A549 (cell line): ENCODE data around the gene TMEM164. TPM values are rescaled to one million over a fixed set of nuclear protein-coding genes. Genes with fewer than 3 reads are reported as not detected.

ENCODE experiments used
- ATAC-seq, 2 experiments: fragments of 200-7000 bp in 1 of 2; fragments of >200 bp in 1 of 2; cut with Nextera tagmentation in 1 of 2; cut with Tn5 transposase in 1 of 2; 3 replicates each; pipeline versions ENCODE4 v1.8.0 to v1.9.1; 2018 to 2020; ENCODE audit warnings: mild to moderate bottlenecking in 1 of 2, moderate library complexity in 1 of 2
- CTCF ChIA-PET: fragments of 300-600 bp; sonication (Branson Sonifier 250); formaldehyde crosslinking; extraction: SDS; loops from one replicate; lab custom pipeline; 2021; ENCODE audit warnings: antibody characterized with exemption, inconsistent platforms; lab: Yijun Ruan, JAX
- POLR2A ChIA-PET: fragments of 350-600 bp; formaldehyde crosslinking; extraction: SDS; loops from one replicate; lab custom pipeline; 2021; ENCODE audit warnings: antibody characterized with exemption, inconsistent platforms; lab: Yijun Ruan, JAX
- DNase-seq, 2 experiments: peaks; one replicate each; pipeline versions ENCODE4 v3.0.0 to v3.0.0-alpha.2; 2011 to 2016; ENCODE audit warnings: low read depth in 1 of 2, low spot score in 1 of 2
- FAIRE-seq: peaks from 2 replicates; lab custom pipeline; 2011; peaks lifted over from hg19 to GRCh38; lab: Jason Lieb, UNC
- H3K27ac ChIP-seq, 2 experiments: fragments of >200 bp; sonication (Bioruptor Twin); formaldehyde crosslinking; 3 replicates each; pipeline ENCODE4 v1.5.1; 2016 to 2017
- H3K4me1 ChIP-seq: fragments of >200 bp; sonication (Bioruptor Twin); formaldehyde crosslinking; 3 replicates; pipeline ENCODE4 v1.6.1; 2016
- H3K4me2 ChIP-seq: fragments of >200 bp; sonication (Bioruptor Twin); formaldehyde crosslinking; 3 replicates; pipeline ENCODE4 v1.6.1; 2016
- H3K4me3 ChIP-seq: fragments of >200 bp; sonication (Bioruptor Twin); formaldehyde crosslinking; 3 replicates; pipeline ENCODE4 v1.5.1; 2016
- H3K9me3 ChIP-seq: fragments of >200 bp; sonication (Bioruptor Twin); formaldehyde crosslinking; 3 replicates; pipeline ENCODE4 v1.6.1; 2016
- ATOH8 ChIP-seq: fragments of 250-450 bp; sonication (Bioruptor Pico); IDR thresholded peaks from 2 replicates; pipeline ENCODE4 v1.5.0; 2020; ENCODE audit warnings: low read depth, mild to moderate bottlenecking, moderate library complexity
- BCL3 ChIP-seq: fragments of >200 bp; sonication (Bioruptor Twin); formaldehyde crosslinking; IDR thresholded peaks from 3 replicates; pipeline ENCODE4 v1.6.1; 2016
- BHLHE40 ChIP-seq: IDR thresholded peaks from 2 replicates; pipeline ENCODE4 v1.6.1; 2012; ENCODE audit warnings: low read depth, low read length, inconsistent platforms
- CBX8 ChIP-seq: fragments of 200-600 bp; sonication (generic); IDR thresholded peaks from 2 replicates; pipeline ENCODE4 v1.6.1; 2016
- CEBPB ChIP-seq, 2 experiments: fragments of >200 bp in 1 of 2; sonication (Bioruptor Twin) in 1 of 2; formaldehyde crosslinking in 1 of 2; IDR thresholded peaks; 2 replicates each; pipeline ENCODE4 v1.6.1; 2012 to 2016
- ELK1 ChIP-seq: fragments of 150-350 bp; IDR thresholded peaks from 2 replicates; pipeline ENCODE4 v1.6.1; 2014; ENCODE audit warnings: low read depth, mild to moderate bottlenecking, low read length
- EP300 ChIP-seq, 2 experiments: fragments of >200 bp; sonication (Bioruptor Twin); formaldehyde crosslinking; IDR thresholded peaks; 2 replicates in 1 of 2; 3 replicates in 1 of 2; pipeline ENCODE4 v1.6.1; 2016 to 2017
- ESRRA ChIP-seq: fragments of 150-350 bp; IDR thresholded peaks from 2 replicates; pipeline ENCODE4 v1.6.1; 2014; ENCODE audit warnings: mild to moderate bottlenecking, low read length, borderline replicate concordance
- FOSL2 ChIP-seq, 2 experiments: fragments of 450-650 bp in 1 of 2; fragments of >200 bp in 1 of 2; sonication (Bioruptor Twin) in 1 of 2; formaldehyde crosslinking; IDR thresholded peaks; 2 replicates each; pipeline versions ENCODE4 v1.5.0 to v1.6.1; 2016 to 2020; ENCODE audit warnings: mild to moderate bottlenecking in 1 of 2, moderate library complexity in 1 of 2
- HOXB13 ChIP-seq: fragments of 250-450 bp; sonication (Bioruptor Pico); IDR thresholded peaks from 2 replicates; pipeline ENCODE4 v1.5.0; 2020; ENCODE audit warnings: low read depth, mild to moderate bottlenecking, moderate library complexity
- HOXB5 ChIP-seq: fragments of 250-450 bp; sonication (Bioruptor Pico); IDR thresholded peaks from 2 replicates; pipeline ENCODE4 v1.5.0; 2020; ENCODE audit warnings: mild to moderate bottlenecking, moderate library complexity
- KDM5A ChIP-seq: fragments of 200-600 bp; sonication (generic); IDR thresholded peaks from 2 replicates; pipeline ENCODE4 v1.6.1; 2016; ENCODE audit warnings: antibody characterized with exemption, mild to moderate bottlenecking
- MAFK ChIP-seq: fragments of 450-650 bp; IDR thresholded peaks from 2 replicates; pipeline ENCODE4 v1.6.1; 2014; ENCODE audit not compliant: partially characterized antibody
- NFE2L2 ChIP-seq: fragments of 150-350 bp; conservative IDR thresholded peaks from 2 replicates; pipeline ENCODE4 v1.6.1; 2014; ENCODE audit warnings: low read length
- NPAS2 ChIP-seq: fragments of 250-450 bp; sonication (Bioruptor Pico); IDR thresholded peaks from 2 replicates; pipeline ENCODE4 v1.8.0; 2022; ENCODE audit warnings: mild to moderate bottlenecking, moderate library complexity, borderline replicate concordance
- PHF8 ChIP-seq: fragments of 200-600 bp; sonication (generic); IDR thresholded peaks from 2 replicates; pipeline ENCODE4 v1.6.1; 2016; ENCODE audit warnings: low read depth, mild to moderate bottlenecking, antibody characterized with exemption, moderate library complexity, borderline replicate concordance
- POLR2A ChIP-seq: IDR thresholded peaks from 2 replicates; pipeline ENCODE4 v1.6.1; 2012; ENCODE audit warnings: mild to moderate bottlenecking, low read length
- RFX5 ChIP-seq: fragments of 450-650 bp; IDR thresholded peaks from 2 replicates; pipeline ENCODE4 v1.7.1; 2014; ENCODE audit warnings: antibody characterized with exemption, mild to moderate bottlenecking, moderate library complexity
- SMC3 ChIP-seq: fragments of >200 bp; sonication (Bioruptor Twin); formaldehyde crosslinking; IDR thresholded peaks from 3 replicates; pipeline ENCODE4 v1.6.1; 2018; ENCODE audit warnings: inconsistent platforms
- SREBF2 ChIP-seq: fragments of 450-650 bp; IDR thresholded peaks from 2 replicates; pipeline ENCODE4 v1.6.1; 2014; ENCODE audit warnings: mild to moderate bottlenecking, moderate library complexity
- TFCP2L1 ChIP-seq: fragments of 250-450 bp; sonication (Bioruptor Pico); IDR thresholded peaks from 2 replicates; pipeline ENCODE4 v1.5.0; 2021; ENCODE audit warnings: mild to moderate bottlenecking
- TP53 ChIP-seq: fragments of 250-450 bp; sonication (Bioruptor Pico); IDR thresholded peaks from 2 replicates; pipeline ENCODE4 v1.5.0; 2021; ENCODE audit warnings: mild to moderate bottlenecking, moderate library complexity
- ZFP36 ChIP-seq: fragments of 450-650 bp; IDR thresholded peaks from 2 replicates; pipeline ENCODE4 v1.6.1; 2014; ENCODE audit warnings: borderline replicate concordance; ENCODE audit not compliant: partially characterized antibody
- WGBS: methylation state at CpG from one replicate; pipeline ENCODE4 v1.1.6; 2017; ENCODE audit errors: missing lambda C conversion rate; 5-methylcytosine and 5-hydroxymethylcytosine counted together
- polyA plus RNA-seq, 4 experiments: library from polyadenylated mRNA; depleted of rRNA in 3 of 4; stranded (reverse); fragments of >200 nt; fragmentation: RNase III in 1 of 4; extraction: RNeasy Plus Mini Kit Qiagen cat#74134 plus additional on column Dnase treatment in 1 of 4; gene quantifications; 2 replicates in 3 of 4; 3 replicates in 1 of 4; pipeline ENCODE4 v1.2.3, GENCODE V29; 2011 to 2017
- TF ChIP-seq, protein P1 (sequence below): fragments of 250-450 bp; sonication (Bioruptor Pico); IDR thresholded peaks from 2 replicates; pipeline ENCODE4 v1.5.0; 2021; ENCODE audit warnings: mild to moderate bottlenecking, moderate library complexity, borderline replicate concordance

TMEM164 gene
- polyA plus RNA-seq, 2 of the 4 experiments (the other 2 are of a cell fraction): 32.0 to 43.7 TPM

DNA sequence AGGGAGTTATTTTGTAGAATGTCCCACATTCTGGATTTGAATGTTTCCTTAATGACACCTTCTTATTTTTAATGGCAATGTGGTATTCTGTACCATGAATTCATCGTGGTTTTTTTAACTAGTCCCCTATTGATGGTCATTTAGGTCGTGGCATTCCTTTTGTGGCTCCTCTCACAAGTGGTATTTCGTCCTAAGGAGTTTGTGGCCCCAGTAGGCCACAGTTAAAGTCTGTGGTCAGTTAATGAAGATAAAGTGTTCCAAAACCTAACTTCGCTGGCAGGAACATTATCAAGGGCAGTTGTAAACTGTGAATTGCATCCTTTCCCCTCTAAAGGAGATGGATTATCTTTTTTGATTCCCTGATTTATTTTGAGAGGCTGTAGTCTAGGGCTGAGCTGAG lies 133.2 kb downstream of the TMEM164 start:
- ATAC-seq (no peak), DNase-seq (no peak), FAIRE-seq (no peak)
- WGBS: 87% methylated on average over 4 of the region's 4 CpGs
- H3K4me3 ChIP-seq: no peak overlapping the region
- no peaks in the 10 kb centered on the region for H3K9me3 ChIP-seq
- no peak overlapping the region for H3K4me2 ChIP-seq
- TF ChIP-seq PHF8 (no peak), CBX8 (no peak), TFCP2L1 (no peak), POLR2A (no peak), HOXB13 (CRISPR knock-in tag) (no peak), NFE2L2 (no peak), ATOH8 (no peak)
- peak overlapping the region; percentile 37 to 43; a peak in 3 of 6 replicates for H3K27ac ChIP-seq
- ChIA-PET POLR2A (no interaction called here), CTCF (interaction anchor here (1.0 to 3.7 kb wide), 2 partner anchors 10 to 225 kb away, joined by 3 to 23 read pairs; no protein-coding TSS in a partner anchor)
- H3K4me1 ChIP-seq: peaks cover 18% of the 10 kb centered on the region

DNA sequence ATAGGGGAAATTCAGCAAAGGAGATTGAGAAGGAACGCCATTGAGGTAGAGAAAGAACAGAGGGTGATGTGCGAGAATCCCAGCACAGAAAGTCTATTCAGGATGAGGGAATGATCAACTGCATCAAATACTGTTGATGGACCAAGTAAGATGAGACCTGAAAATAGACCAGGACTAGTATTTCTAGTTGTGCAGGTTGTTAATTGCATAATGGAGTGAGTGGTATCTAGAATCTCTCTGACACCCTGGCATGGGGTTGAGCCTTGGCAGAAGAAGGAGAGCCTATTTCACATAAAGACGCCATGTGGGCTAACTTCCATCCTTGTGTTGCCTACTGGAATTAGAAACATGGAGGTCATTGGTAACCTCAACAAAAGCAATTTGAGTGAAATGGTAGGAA lies 135.6 kb downstream of the TMEM164 start:
- H3K4me2 ChIP-seq: no peak overlapping the region
- 91% methylated on average over 3 of the region's 3 CpGs for WGBS
- POLR2A ChIA-PET: no interaction called here
- H3K9me3 ChIP-seq: no peaks in the 10 kb centered on the region
- TF ChIP-seq TP53 (no peak), ATOH8 (no peak), BHLHE40 (no peak), POLR2A (no peak), HOXB13 (CRISPR knock-in tag) (no peak), PHF8 (no peak), MAFK (no peak), FOSL2 (IDR thresholded peaks at IDR 0.05) (no peak), FOSL2 (CRISPR knock-in tag; IDR thresholded peaks at IDR 0.05) (no peak), SREBF2 (no peak), HOXB5 (no peak), KDM5A (no peak), EP300 (IDR thresholded peaks at IDR 0.05) (no peak)
- TF ChIP-seq, protein P1, sequence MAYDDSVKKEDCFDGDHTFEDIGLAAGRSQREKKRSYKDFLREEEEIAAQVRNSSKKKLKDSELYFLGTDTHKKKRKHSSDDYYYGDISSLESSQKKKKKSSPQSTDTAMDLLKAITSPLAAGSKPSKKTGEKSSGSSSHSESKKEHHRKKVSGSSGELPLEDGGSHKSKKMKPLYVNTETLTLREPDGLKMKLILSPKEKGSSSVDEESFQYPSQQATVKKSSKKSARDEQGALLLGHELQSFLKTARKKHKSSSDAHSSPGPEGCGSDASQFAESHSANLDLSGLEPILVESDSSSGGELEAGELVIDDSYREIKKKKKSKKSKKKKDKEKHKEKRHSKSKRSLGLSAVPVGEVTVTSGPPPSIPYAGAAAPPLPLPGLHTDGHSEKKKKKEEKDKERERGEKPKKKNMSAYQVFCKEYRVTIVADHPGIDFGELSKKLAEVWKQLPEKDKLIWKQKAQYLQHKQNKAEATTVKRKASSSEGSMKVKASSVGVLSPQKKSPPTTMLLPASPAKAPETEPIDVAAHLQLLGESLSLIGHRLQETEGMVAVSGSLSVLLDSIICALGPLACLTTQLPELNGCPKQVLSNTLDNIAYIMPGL: no peak
- TF ChIP-seq, all 56 proteins: peak for 0
- Histone ChIP-seq H3K4me1 (peaks cover 10% of the 10 kb centered on the region; the same call in 2 of the 3 replicates), H3K4me3 (no peak overlapping the region), H3K27ac (no peak overlapping the region)
- CTCF ChIA-PET: interaction anchor here (3.7 kb wide), 1 partner anchor 8 kb away, joined by 23 read pairs; no protein-coding TSS in a partner anchor
- DNase-seq (no peak), ATAC-seq (no peak), FAIRE-seq (no peak)

GRCh38 chrX:110139172-110139571 lies 136.3 kb downstream of the TMEM164 start:
- no peak for FAIRE-seq
- no peak for TF ChIP-seq SREBF2
- no peak for TF ChIP-seq ZFP36
- no peak for TF ChIP-seq RFX5
- no peak for TF ChIP-seq ELK1
- no peak for TF ChIP-seq SMC3
- no peak for TF ChIP-seq NPAS2
- no peak for TF ChIP-seq CEBPB (IDR thresholded peaks at IDR 0.05)
- no peak for TF ChIP-seq ESRRA
- TF ChIP-seq BCL3: no peak
- POLR2A ChIA-PET: no interaction called here
- Histone ChIP-seq H3K4me1 (peaks cover 10% of the 10 kb centered on the region; the same call in 2 of the 3 replicates), H3K27ac (no peak overlapping the region), H3K9me3 (no peaks in the 10 kb centered on the region), H3K4me3 (no peak overlapping the region), H3K4me2 (no peak overlapping the region)
- CTCF ChIA-PET: no interaction called here
- DNase-seq: no peak
- ATAC-seq: no peak
- WGBS: 93% methylated on average over 1 of the region's 1 CpG
